Osteocyte (in vitro differentiated cells): ENCODE results near the gene IMMP2L. TPM values are rescaled to one million over a fixed set of nuclear protein-coding genes. Genes with fewer than 3 reads are reported as not detected.

Experiments used
- DNase-seq: peaks from one replicate; pipeline ENCODE4 v3.0.0; 2021; ENCODE audit warnings: mixed read lengths; ENCODE audit not compliant: unreplicated experiment; ENCODE audit errors: extremely low spot score
- H3K27ac Mint-ChIP-seq: one replicate; pipeline ENCODE4 v1.8.0; 2021; ENCODE audit warnings: mild to moderate bottlenecking, mixed read lengths; ENCODE audit not compliant: unreplicated experiment
- H3K27me3 Mint-ChIP-seq: one replicate; pipeline ENCODE4 v1.8.0; 2021; ENCODE audit warnings: mixed read lengths; ENCODE audit not compliant: unreplicated experiment
- H3K36me3 Mint-ChIP-seq: one replicate; pipeline ENCODE4 v1.8.0; 2021; ENCODE audit warnings: mixed read lengths; ENCODE audit not compliant: unreplicated experiment
- H3K4me1 Mint-ChIP-seq: one replicate; pipeline ENCODE4 v1.8.0; 2021; ENCODE audit warnings: mixed read lengths; ENCODE audit not compliant: unreplicated experiment
- H3K4me3 Mint-ChIP-seq: one replicate; pipeline ENCODE4 v1.8.0; 2021; ENCODE audit warnings: mild to moderate bottlenecking, moderate library complexity, mixed read lengths; ENCODE audit not compliant: unreplicated experiment
- H3K9me3 Mint-ChIP-seq: one replicate; pipeline ENCODE4 v1.8.0; 2021; ENCODE audit warnings: mixed read lengths; ENCODE audit not compliant: unreplicated experiment
- total RNA-seq: library from RNA; stranded (reverse); gene quantifications from 2 replicates; pipeline ENCODE4 v1.2.1, GENCODE V29; 2021
- TF ChIP-seq, protein P1 (sequence below): fragments of 200-600 bp; sonication (generic); IDR thresholded peaks from 2 replicates; pipeline ENCODE4 v1.5.0; 2021; ENCODE audit warnings: antibody characterized with exemption, mild to moderate bottlenecking, moderate library complexity

The IMMP2L gene
- total RNA-seq, 1 donor from 2014 or later, result 15.6 TPM

DNA sequence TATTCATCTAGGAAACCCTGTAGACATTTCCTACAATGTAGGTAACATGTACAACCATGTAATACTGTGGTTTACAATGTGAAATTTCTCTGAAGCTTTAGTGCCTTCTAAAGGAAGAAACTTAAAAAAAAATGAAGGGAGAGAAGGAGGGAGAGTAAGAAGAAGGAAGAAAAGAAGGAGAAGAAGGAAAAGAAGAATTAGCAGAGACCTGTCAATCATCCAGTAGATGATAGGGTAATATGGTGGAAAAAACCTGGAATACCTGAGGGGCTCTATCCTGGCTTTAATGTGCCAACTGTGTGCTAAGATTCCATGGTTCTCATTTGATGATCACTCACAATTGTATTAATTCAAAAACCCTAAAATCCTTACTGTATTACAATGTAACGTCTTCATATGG, 474.0 kb downstream of the IMMP2L start:
- TF ChIP-seq, protein P1, sequence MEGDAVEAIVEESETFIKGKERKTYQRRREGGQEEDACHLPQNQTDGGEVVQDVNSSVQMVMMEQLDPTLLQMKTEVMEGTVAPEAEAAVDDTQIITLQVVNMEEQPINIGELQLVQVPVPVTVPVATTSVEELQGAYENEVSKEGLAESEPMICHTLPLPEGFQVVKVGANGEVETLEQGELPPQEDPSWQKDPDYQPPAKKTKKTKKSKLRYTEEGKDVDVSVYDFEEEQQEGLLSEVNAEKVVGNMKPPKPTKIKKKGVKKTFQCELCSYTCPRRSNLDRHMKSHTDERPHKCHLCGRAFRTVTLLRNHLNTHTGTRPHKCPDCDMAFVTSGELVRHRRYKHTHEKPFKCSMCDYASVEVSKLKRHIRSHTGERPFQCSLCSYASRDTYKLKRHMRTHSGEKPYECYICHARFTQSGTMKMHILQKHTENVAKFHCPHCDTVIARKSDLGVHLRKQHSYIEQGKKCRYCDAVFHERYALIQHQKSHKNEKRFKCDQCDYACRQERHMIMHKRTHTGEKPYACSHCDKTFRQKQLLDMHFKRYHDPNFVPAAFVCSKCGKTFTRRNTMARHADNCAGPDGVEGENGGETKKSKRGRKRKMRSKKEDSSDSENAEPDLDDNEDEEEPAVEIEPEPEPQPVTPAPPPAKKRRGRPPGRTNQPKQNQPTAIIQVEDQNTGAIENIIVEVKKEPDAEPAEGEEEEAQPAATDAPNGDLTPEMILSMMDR, result no peak
- Mint-ChIP-seq H3K4me1 (peaks cover 26% of the 10 kb centered on the region), H3K9me3 (no peaks in the 10 kb centered on the region), H3K36me3 (no peaks in the 10 kb centered on the region), H3K27ac (no peak overlapping the region), H3K4me3 (no peak overlapping the region), H3K27me3 (peaks cover 6% of the 10 kb centered on the region)
- no peak for DNase-seq

DNA sequence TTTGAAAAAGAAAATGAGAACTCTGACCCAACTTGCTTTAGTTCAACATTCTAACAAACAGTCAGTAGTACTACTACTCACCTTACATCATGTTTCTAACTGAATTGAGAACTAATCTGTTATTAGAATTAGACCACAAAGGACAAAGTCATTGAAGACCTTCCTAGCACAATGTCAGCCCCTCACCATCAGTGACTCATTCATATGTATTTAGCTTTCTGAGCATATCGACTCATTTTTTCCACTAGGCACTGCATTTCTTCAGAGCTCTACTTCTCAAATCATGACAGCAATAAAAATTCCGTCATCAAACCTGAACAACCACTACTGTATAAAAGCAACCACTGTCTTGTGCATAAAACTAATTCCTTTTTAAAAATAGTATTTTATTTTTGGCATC, 475.8 kb downstream of the IMMP2L start:
- H3K4me1 Mint-ChIP-seq, result peaks cover 39% of the 10 kb centered on the region
- no peak for DNase-seq
- peaks cover under 1% of the 10 kb centered on the region for H3K27me3 Mint-ChIP-seq

DNA sequence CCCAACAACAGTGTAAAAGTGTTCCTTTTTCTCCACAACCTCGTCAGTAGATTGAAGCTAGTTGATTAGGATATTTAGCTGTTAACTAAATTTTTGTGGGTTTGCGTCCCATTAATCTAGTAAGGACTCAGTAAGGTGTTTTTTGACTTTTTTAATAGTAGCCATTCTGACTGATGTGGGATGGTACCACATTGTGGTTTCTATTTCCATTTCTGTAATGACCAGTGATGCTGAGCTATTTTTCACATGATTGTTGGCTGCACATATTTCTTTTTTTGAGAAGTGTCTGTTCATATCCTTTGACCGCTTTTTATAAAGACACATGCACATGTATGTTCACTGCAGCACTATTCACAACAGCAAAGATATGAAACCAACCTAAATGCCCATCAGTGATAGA, 476.9 kb downstream of the IMMP2L start:
- Mint-ChIP-seq H3K36me3 (no peaks in the 10 kb centered on the region), H3K4me3 (no peak overlapping the region), H3K4me1 (peaks cover 33% of the 10 kb centered on the region), H3K9me3 (no peaks in the 10 kb centered on the region), H3K27ac (no peak overlapping the region), H3K27me3 (no peaks in the 10 kb centered on the region)
- TF ChIP-seq, protein P1, result no peak
- DNase-seq, result no peak

More for the DNA sequence above, 475.8 kb downstream of the IMMP2L start:
- Mint-ChIP-seq H3K9me3 (no peaks in the 10 kb centered on the region), H3K4me3 (no peak overlapping the region), H3K36me3 (no peaks in the 10 kb centered on the region), H3K27ac (no peak overlapping the region)
- TF ChIP-seq, protein P1, result no peak

DNA sequence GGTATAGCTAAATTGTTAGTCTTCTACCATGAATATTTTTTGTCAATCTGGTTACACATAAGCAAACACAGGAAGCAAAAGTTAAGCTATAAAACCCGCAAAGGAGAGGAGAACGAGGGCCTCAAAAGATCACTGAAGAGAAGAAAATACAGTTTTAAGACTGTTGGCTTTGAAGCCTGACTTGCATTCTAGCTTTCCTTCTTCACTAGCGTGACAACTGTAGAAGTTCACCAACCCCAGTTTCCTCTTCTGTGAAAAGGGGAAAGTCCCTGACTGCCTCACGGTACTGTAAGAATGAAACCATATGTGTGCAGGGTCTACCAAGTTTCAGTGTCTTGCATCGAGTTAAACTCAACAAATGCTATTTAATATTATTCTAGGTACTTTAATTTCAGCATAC, 478.9 kb downstream of the IMMP2L start:
- no peaks in the 10 kb centered on the region for H3K27me3 Mint-ChIP-seq
- TF ChIP-seq, protein P1, result no peak
- no peaks in the 10 kb centered on the region for H3K36me3 Mint-ChIP-seq
- H3K9me3 Mint-ChIP-seq, result no peaks in the 10 kb centered on the region
- H3K4me3 Mint-ChIP-seq, result peak overlapping the region; percentile 15
- DNase-seq, result no peak
- peaks cover 33% of the 10 kb centered on the region for H3K4me1 Mint-ChIP-seq
- H3K27ac Mint-ChIP-seq, result peak overlapping the region; percentile 59

DNA sequence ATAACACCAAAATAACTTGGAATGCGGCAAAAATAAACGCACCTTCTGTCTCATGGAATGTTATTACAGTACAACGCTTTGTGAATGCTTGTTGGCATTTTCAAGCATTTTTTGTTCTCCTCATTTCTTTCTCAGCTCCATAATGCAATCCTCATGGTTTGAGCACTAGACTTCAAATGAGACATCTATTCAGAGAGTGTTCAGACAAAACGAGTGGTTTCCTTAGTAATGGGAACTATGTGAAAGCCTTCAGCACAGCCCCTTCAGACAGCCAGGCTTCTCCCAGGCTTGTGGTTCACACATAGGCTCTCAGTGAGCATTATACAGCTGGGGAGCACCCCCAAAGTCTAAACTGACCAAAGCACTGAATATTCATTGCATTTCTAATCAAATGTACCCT, 479.9 kb downstream of the IMMP2L start:
- Mint-ChIP-seq H3K4me3 (peak overlapping the region; percentile 4), H3K27ac (peak overlapping the region; percentile 59), H3K4me1 (peaks cover 33% of the 10 kb centered on the region), H3K27me3 (no peaks in the 10 kb centered on the region), H3K36me3 (no peaks in the 10 kb centered on the region), H3K9me3 (no peaks in the 10 kb centered on the region)
- TF ChIP-seq, protein P1, result no peak
- DNase-seq, result no peak
